ENCODE data around the gene TNFRSF19.

DNA sequence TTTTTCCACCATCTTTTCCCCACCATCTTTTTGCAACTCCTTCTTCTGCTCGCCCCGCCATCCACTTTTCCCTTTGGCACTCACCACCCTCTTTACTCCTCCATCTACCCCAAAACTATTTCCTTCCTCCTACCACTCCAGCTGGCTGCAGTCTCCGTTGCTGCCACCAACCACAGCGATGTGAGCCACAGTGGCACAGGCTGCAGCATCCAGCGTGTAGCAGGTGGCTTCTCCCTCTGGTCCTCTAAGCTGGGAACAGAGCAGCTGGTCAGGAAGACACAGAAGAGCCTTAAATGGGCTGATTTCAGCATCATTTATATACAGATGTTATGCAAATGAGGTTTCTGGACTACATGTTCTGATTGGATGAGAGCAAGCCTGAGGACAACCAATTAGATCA, 144.5 kb downstream of the TNFRSF19 start:
- TF ChIP-seq, protein P1, sequence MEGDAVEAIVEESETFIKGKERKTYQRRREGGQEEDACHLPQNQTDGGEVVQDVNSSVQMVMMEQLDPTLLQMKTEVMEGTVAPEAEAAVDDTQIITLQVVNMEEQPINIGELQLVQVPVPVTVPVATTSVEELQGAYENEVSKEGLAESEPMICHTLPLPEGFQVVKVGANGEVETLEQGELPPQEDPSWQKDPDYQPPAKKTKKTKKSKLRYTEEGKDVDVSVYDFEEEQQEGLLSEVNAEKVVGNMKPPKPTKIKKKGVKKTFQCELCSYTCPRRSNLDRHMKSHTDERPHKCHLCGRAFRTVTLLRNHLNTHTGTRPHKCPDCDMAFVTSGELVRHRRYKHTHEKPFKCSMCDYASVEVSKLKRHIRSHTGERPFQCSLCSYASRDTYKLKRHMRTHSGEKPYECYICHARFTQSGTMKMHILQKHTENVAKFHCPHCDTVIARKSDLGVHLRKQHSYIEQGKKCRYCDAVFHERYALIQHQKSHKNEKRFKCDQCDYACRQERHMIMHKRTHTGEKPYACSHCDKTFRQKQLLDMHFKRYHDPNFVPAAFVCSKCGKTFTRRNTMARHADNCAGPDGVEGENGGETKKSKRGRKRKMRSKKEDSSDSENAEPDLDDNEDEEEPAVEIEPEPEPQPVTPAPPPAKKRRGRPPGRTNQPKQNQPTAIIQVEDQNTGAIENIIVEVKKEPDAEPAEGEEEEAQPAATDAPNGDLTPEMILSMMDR (IDR thresholded peaks at IDR 0.05; ENCODE audit: low read depth, low read length) = no peak
- TF ChIP-seq MYC (IDR thresholded peaks at IDR 0.05; ENCODE audit: low read depth, low read length) (no peak), POLR2A (IDR thresholded peaks at IDR 0.05; ENCODE audit: extremely low read depth, insufficient read length) (no peak)
- TF ChIP-seq, protein P2, sequence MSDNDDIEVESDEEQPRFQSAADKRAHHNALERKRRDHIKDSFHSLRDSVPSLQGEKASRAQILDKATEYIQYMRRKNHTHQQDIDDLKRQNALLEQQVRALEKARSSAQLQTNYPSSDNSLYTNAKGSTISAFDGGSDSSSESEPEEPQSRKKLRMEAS (IDR thresholded peaks at IDR 0.05; ENCODE audit: low read depth, low read length) = no peak
